Upper lobe of left lung (tissue), 6 donors: ENCODE results near the gene U2AF2. TPM values are rescaled to one million over a fixed set of nuclear protein-coding genes. Genes with fewer than 3 reads are reported as not detected.
A peak's percentile ranks its signal among the peaks of the same experiment; 100 is the strongest.

Source experiments
- ATAC-seq, 2 donors: fragments of 200-7000 bp; cut with Tn5 transposase; one replicate each; pipeline ENCODE4 v1.9.1; 2022; ENCODE audit warnings: mild to moderate bottlenecking in 2 of 2, moderate library complexity in 2 of 2; ENCODE audit not compliant: low FRiP score in 2 of 2
- DNase-seq, 2 donors: peaks; one replicate each; pipeline ENCODE4 v3.0.0-alpha.2; 2019 to 2020
- H3K27ac ChIP-seq, 4 donors: fragments of 200-600 bp; sonication (generic); one replicate each; pipeline ENCODE4 v1.5.1; 2016 to 2019
- H3K27me3 ChIP-seq, 4 donors: fragments of 200-600 bp; sonication (generic); one replicate each; pipeline ENCODE4 v1.5.1; 2017 to 2019
- H3K36me3 ChIP-seq, 4 donors: fragments of 200-600 bp; sonication (generic); one replicate each; pipeline ENCODE4 v1.5.1; 2016 to 2019
- H3K4me1 ChIP-seq, 4 donors: fragments of 200-600 bp; sonication (generic); one replicate each; pipeline ENCODE4 v1.5.1; 2018 to 2019
- H3K4me3 ChIP-seq, 4 donors: fragments of 200-600 bp; sonication (generic); one replicate each; pipeline ENCODE4 v1.5.1; 2017 to 2019; ENCODE audit warnings: mild to moderate bottlenecking in 2 of 4, moderate library complexity in 1 of 4
- H3K9me3 ChIP-seq, 4 donors: fragments of 200-600 bp; sonication (generic); one replicate each; pipeline ENCODE4 v1.5.1; 2018 to 2019
- EP300 ChIP-seq, 4 donors: sonication (generic); formaldehyde crosslinking; IDR thresholded peaks; one replicate each; pipeline ENCODE4 v1.5.1; 2017; ENCODE audit warnings: antibody characterized with exemption in 4 of 4, control low read depth in 2 of 4
- POLR2A ChIP-seq, 4 donors: fragments of 450-650 bp; IDR thresholded peaks; one replicate each; pipeline ENCODE4 v1.5.1; 2016 to 2017; ENCODE audit warnings: antibody characterized with exemption in 4 of 4, mild to moderate bottlenecking in 2 of 4
- POLR2AphosphoS5 ChIP-seq, 2 donors: sonication (generic); formaldehyde crosslinking; IDR thresholded peaks; one replicate each; pipeline ENCODE4 v1.5.1; 2017; ENCODE audit warnings: antibody characterized with exemption in 2 of 2
- WGBS, 2 donors: methylation state at CpG; one replicate each; pipeline ENCODE4 v1.1.5; 2017 to 2018; 5-methylcytosine and 5-hydroxymethylcytosine counted together
- total RNA-seq, 6 donors: library from RNA; depleted of rRNA in 4 of 6; stranded (reverse); fragments of >200 nt in 4 of 6; gene quantifications; one replicate each; pipeline versions ENCODE4 v1.1.0 to v1.2.1, GENCODE V29; 2016 to 2021
- TF ChIP-seq, protein P1 (sequence below), 6 experiments: fragments of 450-650 bp in 4 of 6; fragments of 200-600 bp in 2 of 6; sonication (generic) in 2 of 6; IDR thresholded peaks; one replicate each; pipeline ENCODE4 v1.5.1; 2016 to 2019; ENCODE audit warnings: antibody characterized with exemption in 6 of 6
- donor health status: DM: no; HTN: no; CAD: no; lungs with moderate emphysema.
- donor health status: DM: no; HTN: yes; CAD: no; lungs with severe emphysema.

U2AF2 gene
- total RNA-seq, 6 donors from 2014 or later: 57.7 to 294 (median 157) TPM

DNA sequence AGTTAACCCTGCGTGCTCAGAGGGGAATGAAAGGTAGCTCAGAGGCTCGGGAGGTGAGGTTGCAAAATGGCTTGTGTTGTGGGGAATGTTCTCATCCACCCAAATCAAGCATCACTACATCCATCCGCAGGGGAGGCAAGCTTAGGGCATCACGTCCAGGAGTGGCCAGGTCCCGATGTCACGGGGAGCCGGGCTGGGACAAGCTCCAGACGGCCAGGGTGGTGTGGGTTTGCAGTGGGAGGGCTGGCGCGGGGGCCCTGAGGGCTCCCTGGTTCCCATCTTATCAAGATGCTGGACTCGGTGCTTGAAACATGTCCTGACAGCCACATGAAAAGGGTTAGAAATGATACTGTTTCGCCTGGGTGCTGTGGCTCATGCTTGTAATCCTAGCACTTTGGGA, 46.0 kb downstream of the U2AF2 start:
- 88 to 94% methylated on average over 10 to 12 of the region's 12 CpGs for WGBS, 2 donors
- Histone ChIP-seq H3K27me3 (no peaks in the 10 kb centered on the region), H3K36me3 (peaks cover 4 to 50% (median 20%) of the 10 kb centered on the region in 4 donors), H3K9me3 (no peaks in the 10 kb centered on the region), H3K27ac (no peak overlapping the region), H3K4me1 (peaks cover 0 to 5% (median 1%) of the 10 kb centered on the region in 4 donors), H3K4me3 (no peak overlapping the region)
- DNase-seq (peak in 1 of 2 donors; percentile 57), ATAC-seq (no peak)
- TF ChIP-seq POLR2A (IDR thresholded peaks at IDR 0.05): no peak

DNA sequence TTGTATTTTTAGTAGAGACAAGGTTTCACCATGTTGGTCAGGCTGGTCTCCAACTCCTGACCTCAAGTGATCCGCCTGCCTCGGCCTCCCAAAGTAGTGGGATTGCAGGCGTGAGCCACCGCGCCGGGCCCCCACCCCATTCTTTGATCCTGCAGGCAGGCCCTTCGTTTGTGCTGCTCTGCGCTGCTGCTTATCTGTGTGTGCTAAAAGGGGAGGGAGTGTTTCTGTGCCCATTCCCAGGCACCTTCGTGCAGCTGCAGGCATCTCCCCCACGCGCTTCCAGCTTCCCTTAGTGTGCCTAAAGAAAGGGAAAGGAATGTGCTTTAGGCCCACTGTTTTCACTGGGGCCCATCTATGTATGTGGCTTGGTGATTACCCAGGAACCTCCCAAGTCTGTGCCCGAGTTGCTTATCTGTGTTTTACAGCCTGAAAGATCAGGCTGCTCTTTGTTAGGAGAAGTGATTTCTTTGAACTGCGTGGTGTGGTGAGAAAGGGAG, 47.3 kb downstream of the U2AF2 start:
- Histone ChIP-seq H3K4me3 (no peak overlapping the region), H3K36me3 (peaks cover 0 to 36% (median 7%) of the 10 kb centered on the region in 4 donors), H3K27me3 (no peaks in the 10 kb centered on the region), H3K9me3 (no peaks in the 10 kb centered on the region), H3K27ac (no peak overlapping the region), H3K4me1 (peaks cover 0 to 5% (median 1%) of the 10 kb centered on the region in 4 donors)
- TF ChIP-seq, protein P1, sequence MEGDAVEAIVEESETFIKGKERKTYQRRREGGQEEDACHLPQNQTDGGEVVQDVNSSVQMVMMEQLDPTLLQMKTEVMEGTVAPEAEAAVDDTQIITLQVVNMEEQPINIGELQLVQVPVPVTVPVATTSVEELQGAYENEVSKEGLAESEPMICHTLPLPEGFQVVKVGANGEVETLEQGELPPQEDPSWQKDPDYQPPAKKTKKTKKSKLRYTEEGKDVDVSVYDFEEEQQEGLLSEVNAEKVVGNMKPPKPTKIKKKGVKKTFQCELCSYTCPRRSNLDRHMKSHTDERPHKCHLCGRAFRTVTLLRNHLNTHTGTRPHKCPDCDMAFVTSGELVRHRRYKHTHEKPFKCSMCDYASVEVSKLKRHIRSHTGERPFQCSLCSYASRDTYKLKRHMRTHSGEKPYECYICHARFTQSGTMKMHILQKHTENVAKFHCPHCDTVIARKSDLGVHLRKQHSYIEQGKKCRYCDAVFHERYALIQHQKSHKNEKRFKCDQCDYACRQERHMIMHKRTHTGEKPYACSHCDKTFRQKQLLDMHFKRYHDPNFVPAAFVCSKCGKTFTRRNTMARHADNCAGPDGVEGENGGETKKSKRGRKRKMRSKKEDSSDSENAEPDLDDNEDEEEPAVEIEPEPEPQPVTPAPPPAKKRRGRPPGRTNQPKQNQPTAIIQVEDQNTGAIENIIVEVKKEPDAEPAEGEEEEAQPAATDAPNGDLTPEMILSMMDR (IDR thresholded peaks at IDR 0.05): no peak
- TF ChIP-seq POLR2A (IDR thresholded peaks at IDR 0.05): no peak
- TF ChIP-seq POLR2AphosphoS5 (IDR thresholded peaks at IDR 0.05): no peak
- no peak for TF ChIP-seq EP300 (IDR thresholded peaks at IDR 0.05)
- no peak for ATAC-seq
- DNase-seq: peak in 1 of 2 donors; percentile 60
- WGBS, 2 donors: 71 to 73% methylated on average over 13 of the region's 13 CpGs

DNA sequence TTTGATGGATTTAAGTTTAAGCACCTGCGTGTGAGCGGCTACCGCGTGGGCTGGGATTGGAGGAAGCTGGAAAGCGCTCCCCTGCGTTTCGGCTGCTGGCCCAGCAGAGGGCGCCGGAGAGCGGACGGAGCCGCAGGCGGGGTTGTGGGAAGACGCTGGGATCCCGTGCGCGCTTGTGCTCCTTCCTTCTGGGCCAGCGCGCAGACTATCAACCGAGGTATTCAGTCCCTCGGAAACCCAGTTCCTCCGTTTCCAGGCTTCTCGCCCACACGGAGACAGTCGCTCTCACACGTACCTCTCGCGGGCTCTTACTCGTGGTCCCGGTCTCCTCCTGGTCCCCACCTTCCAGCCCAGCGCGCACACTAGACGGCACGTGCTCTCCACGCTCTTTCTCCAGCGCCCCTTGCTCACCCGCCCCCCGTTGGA, 49.0 kb downstream of the U2AF2 start:
- TF ChIP-seq EP300 (IDR thresholded peaks at IDR 0.05): no peak
- TF ChIP-seq POLR2AphosphoS5 (IDR thresholded peaks at IDR 0.05): no peak
- no peak for TF ChIP-seq POLR2A (IDR thresholded peaks at IDR 0.05)
- TF ChIP-seq, protein P1 (IDR thresholded peaks at IDR 0.05): peak; percentile 61 to 82 (median 72)
- no peak overlapping the region for H3K27ac ChIP-seq
- H3K36me3 ChIP-seq: peaks cover 0 to 20% (median 4%) of the 10 kb centered on the region in 4 donors
- peaks cover 0 to 5% (median 1%) of the 10 kb centered on the region in 4 donors for H3K4me1 ChIP-seq
- WGBS, 2 donors: 51 to 53% methylated on average over 25 to 38 of the region's 38 CpGs
- DNase-seq: peak; percentile 42 to 90
- H3K9me3 ChIP-seq: no peaks in the 10 kb centered on the region
- ATAC-seq: peak; percentile 77 to 80
- H3K4me3 ChIP-seq: no peak overlapping the region
- no peaks in the 10 kb centered on the region for H3K27me3 ChIP-seq

DNA sequence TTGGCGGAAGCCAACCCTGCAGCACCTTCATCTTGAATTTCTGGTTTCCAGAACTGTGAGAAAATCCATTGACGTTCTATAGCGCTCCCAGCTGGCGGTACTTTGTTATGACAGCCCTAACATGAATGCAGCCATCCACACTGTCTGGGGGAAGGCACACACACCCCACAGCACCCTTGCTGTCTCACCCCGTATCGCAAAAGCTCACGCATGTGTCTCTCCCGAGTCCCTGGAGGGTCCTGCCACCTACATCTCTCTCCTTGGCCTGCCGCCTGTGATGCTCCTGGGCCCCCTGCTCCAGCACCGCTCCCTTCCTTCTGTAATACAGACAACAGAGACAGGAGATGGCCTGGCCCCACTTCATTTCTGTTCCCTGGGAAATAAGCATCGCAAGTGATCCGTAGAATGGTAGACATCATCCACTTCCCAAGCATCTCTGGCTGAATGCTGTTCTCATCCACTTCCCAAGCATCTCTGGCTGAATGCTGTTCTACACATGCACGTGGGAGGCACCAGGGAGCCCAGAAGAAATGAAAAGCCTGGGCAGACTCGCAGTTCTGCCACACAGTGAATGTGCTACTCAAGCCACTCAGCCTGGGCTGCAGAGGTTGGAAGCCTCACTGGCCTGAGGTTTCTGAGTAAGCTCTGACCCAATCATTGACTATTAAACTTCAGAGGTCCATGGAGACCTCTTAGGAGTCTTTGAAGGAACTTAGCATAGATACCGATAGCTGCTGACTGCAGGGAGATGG, 49.8 kb downstream of the U2AF2 start:
- Histone ChIP-seq H3K4me1 (peaks cover 0 to 5% (median 1%) of the 10 kb centered on the region in 4 donors), H3K9me3 (no peaks in the 10 kb centered on the region), H3K27me3 (no peaks in the 10 kb centered on the region), H3K27ac (no peak overlapping the region), H3K4me3 (no peak overlapping the region), H3K36me3 (peaks cover 0 to 13% (median 4%) of the 10 kb centered on the region in 4 donors)
- ATAC-seq (peak in 1 of 2 donors; percentile 25), DNase-seq (no peak)
- TF ChIP-seq EP300 (IDR thresholded peaks at IDR 0.05) (no peak), POLR2A (IDR thresholded peaks at IDR 0.05) (no peak), POLR2AphosphoS5 (IDR thresholded peaks at IDR 0.05) (no peak)
- WGBS, 2 donors: 94 to 96% methylated on average over 15 of the region's 15 CpGs

DNA sequence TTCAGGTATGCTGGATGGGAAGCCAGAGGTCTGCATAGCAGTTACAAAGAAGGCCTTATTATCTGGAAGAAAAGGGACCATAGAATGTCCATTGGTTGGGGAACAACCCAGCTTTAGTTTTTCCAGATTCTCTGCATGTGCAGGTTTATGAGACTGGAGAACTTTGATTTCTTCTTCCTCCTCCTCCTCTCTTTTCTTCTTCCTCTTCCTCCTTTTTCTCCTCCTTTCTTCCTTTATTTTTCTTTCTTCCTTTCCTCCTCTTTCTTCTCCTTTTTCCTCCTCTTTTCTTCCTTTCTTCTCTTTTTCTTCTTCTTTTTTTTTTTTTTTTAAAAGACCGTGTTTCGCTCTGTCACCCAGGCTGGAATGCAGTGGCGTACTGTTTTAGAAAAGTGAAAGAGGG, 51.1 kb downstream of the U2AF2 start:
- WGBS, 2 donors: 94% methylated on average over 3 of the region's 3 CpGs; no CpG with 5 or more reads in 1 of the 2 donors
- no peak overlapping the region for H3K27ac ChIP-seq
- H3K4me1 ChIP-seq: peaks cover 0 to 5% (median 1%) of the 10 kb centered on the region in 4 donors

DNA sequence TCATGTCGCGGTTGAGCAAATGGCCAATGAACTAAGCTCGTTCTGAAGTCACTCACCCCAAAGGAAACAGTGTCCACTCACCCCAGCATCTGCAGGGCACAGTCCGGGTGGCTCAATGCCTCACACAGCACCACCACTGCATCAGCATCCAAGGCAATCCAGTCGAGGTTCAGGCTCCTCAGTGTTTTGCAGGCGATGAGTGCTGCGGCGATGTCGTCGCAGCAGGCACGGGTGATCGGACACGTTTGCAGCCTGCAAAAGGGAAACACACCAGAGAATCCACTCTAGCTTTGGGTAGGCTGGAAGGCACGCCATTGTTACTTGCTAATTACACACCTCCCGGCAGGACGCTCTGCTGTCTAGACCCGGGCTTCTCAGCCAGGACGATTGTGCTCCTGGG, 56.9 kb downstream of the U2AF2 start:
- ATAC-seq: no peak
- no peak for DNase-seq
- TF ChIP-seq, protein P1 (IDR thresholded peaks at IDR 0.05): no peak
- TF ChIP-seq EP300 (IDR thresholded peaks at IDR 0.05): no peak
- TF ChIP-seq POLR2A (IDR thresholded peaks at IDR 0.05): no peak
- TF ChIP-seq POLR2AphosphoS5 (IDR thresholded peaks at IDR 0.05): no peak
- Histone ChIP-seq H3K36me3 (no peaks in the 10 kb centered on the region), H3K27ac (no peak overlapping the region), H3K4me3 (no peak overlapping the region), H3K4me1 (no peaks in the 10 kb centered on the region), H3K27me3 (no peaks in the 10 kb centered on the region), H3K9me3 (no peaks in the 10 kb centered on the region)
- WGBS, 2 donors: 76 to 89% methylated on average over 14 to 18 of the region's 18 CpGs

More for the DNA sequence above, 51.1 kb downstream of the U2AF2 start:
- no peaks in the 10 kb centered on the region for H3K27me3 ChIP-seq
- no peak for TF ChIP-seq EP300 (IDR thresholded peaks at IDR 0.05)
- DNase-seq (no peak), ATAC-seq (no peak)
- no peaks in the 10 kb centered on the region for H3K9me3 ChIP-seq
- H3K36me3 ChIP-seq: peaks cover 0 to 7% (median 0%) of the 10 kb centered on the region in 4 donors
- H3K4me3 ChIP-seq: no peak overlapping the region
